GM19463 (cell line): ENCODE measurements around the gene ELMO3.

Experiments used
- ATAC-seq: cut with Tn5 transposase; IDR thresholded peaks from one replicate; pipeline ENCODE4 v1.9.1; 2021; ENCODE audit warnings: mild to moderate bottlenecking, moderate library complexity; ENCODE audit not compliant: unreplicated experiment

Gene ELMO3

DNA sequence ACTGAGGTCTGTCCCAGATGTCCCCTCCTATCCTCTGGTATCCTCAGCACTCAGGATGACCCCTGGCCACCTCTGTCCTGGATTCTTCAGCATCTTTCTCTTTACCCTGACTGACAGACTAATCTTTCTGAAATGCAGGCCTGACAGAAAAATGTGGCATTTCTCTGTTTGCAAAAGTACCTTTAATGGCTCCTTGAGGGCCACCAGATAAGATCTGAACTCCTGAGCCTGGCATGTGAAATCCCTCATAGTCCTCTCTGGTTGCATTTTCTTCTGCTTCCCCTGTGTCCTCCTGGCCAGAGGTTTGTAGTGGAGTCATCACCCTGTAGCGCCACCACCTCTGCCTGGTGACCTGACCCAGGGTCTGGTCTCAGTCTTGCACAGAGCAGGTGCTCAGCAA is 2.0 kb upstream of the ELMO3 start:
- no peak for ATAC-seq

DNA sequence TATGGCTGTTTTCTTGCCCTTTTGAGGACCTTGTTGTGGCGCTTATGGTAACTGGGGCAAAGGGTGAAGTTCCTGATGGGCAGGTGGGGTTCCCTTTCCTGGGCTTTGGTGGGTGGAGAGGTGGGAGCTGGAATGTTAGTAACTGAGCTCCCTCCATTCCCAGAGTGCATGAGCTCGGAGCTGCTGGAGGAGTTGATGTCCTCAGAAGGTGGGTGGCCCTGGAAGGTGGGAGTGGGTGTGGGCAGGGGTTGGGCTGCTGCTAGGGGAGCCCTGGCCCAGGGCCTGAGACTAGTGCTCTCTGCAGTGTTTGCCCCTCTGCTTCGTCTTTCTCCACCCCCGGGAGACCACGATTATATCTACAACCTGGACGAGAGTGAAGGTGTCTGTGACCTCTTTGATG is 1.2 kb upstream of the ELMO3 start:
- no peak for ATAC-seq

DNA sequence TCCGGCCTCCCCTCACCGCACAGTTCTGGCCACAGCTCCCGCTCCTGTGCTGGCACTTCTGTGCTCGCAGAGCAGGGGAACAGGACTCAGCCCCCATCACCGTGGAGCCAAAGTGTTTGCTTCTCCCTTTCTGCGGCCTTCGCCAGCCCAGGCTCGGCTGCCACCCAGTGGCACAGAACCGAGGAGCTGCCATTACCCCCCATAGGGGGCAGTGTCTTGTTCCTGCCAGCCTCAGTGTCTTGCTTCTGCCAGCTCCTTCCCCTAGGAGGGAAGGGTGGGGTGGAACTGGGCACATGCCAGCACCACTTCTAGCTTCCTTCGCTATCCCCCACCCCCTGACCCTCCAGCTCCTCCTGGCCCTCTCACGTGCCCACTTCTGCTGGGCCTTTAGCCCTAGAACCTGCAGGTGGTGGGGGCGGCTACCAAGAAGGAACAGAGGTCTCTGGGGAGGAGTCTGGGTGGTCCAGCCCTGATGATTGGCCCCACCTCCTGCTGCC is 645 bp upstream of the ELMO3 start:
- ATAC-seq = no peak

DNA sequence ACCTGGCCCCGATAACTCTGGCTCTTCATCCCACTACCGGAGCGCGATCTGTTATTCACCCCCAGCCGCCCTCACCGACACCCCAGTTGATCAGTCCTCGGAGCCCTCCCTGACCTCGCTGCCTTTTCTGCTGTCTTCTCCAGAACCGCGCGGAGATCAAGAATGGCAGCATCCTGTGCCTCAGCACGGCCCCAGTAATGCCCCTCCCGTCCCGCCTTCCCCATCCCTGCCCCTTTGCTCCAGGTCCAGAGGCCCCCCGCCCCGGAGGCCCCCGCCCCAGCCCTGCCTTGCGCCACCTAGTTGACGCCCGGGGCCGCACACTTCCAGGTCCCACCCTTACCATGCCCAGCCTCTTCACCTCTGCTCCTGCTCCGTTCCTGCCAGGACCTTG is 872 bp downstream of the ELMO3 start:
- ATAC-seq = no peak

DNA sequence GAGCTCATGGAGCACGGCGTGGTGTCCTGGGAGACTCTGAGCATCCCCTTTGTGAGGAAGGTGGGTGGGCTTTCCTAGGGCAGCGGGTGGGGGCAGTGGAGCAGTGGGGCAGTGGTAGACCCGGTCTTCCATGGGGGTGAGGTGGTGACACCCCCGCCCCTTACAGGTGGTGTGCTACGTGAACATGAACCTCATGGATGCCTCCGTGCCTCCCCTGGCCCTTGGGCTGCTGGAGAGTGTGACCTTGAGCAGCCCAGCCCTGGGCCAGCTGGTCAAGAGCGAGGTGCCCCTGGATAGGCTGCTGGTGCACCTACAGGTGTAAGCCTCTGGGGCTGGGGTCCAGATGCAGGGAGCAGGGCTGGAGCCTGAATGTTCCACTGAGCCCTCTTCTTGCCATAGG is 1.6 kb downstream of the ELMO3 start:
- no peak for ATAC-seq

DNA sequence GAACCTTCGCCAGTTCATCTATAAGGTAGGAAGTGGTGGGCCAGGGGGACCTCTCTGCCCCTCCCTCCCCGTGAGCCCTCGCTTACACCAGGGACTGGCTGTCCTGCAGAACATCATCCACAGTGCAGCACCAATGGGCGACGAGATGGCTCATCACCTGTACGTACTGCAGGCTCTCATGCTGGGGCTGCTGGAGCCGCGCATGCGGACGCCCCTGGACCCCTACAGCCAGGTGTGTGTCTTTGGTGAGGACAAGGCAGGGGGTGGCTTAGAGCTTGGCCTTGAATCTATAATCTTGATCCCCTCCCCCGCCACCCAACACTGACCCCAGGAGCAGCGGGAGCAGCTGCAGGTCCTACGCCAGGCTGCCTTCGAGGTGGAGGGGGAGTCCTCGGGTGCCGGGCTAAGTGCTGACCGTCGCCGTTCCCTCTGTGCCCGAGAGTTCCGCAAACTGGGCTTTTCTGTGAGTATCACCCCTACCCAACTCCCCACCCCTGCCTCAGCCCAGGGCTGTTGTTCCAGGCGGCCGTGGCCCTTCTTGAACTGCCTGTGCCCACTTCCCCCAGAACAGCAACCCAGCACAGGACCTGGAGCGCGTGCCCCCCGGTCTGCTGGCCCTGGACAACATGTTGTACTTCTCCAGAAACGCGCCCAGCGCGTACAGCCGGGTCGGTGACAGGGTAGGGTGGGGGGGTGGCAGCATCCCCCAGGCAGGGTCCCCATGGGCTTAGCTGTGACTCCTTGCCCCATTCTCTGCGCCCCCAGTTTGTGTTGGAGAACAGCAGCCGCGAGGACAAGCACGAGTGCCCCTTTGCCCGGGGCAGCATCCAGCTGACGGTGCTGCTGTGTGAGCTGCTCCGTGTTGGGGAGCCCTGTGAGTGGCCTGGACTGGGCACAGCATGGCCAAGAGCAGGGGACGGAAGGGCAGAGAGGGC is 2.7 kb downstream of the ELMO3 start:
- no peak for ATAC-seq

DNA sequence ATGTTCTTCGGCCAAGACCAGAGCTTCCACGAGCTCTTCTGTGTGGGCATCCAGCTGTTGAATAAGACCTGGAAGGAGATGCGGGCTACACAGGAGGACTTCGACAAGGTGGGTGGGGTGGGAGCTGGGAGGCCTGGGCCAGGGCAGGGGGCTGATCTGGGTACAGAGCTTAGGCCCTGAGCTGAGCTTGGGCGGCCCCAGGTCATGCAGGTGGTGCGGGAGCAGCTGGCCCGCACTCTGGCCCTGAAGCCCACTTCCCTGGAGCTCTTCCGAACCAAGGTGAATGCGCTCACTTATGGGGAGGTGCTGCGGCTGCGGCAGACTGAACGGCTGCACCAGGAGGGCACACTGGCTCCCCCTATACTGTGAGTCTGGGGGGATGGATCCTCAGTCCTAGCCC is 3.5 kb downstream of the ELMO3 start:
- no peak for ATAC-seq

DNA sequence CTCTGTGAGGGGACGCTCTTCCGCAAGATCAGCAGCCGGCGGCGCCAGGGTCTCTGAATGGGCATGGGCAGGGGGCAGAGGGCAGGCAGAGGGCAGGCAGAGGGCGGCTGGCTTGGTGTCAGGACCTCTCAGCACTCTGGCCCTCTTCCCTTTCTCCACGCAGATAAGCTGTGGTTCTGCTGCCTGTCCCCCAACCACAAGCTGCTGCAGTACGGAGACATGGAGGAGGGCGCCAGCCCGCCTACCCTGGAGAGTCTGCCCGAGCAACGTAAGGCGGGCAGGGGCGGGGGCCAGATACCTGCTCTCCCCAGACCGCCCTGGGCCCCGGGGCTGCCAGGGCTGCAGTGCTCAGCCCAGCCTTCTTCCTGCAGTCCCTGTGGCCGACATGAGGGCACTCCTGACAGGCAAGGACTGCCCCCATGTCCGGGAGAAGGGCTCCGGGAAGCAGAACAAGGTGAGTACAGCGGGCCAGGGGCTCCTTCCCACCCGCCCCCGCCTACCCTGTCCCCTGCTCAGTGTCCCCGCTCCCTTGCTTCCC is 4.1 kb downstream of the ELMO3 start:
- ATAC-seq = no peak

DNA sequence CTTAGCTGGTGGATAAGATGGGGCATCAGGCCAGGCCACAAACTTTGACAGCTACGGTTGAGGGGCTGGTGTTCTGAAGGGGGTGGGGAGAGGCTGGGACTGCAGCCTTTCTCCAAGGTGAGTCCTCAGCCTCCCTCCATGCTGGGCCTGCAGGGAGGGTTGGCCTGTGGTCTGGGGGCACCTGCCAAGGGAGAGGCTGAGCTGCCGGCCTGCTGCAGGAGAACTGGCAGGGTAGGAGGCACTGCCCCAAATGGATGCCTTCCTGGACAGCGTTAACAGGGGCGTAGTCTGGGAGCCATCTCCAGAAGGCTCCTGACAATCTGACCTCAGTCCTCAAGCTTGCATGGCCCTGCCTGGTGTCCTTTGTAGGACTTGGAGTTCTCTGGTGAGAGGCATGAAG is 5.1 kb downstream of the ELMO3 start:
- ATAC-seq = no peak

DNA sequence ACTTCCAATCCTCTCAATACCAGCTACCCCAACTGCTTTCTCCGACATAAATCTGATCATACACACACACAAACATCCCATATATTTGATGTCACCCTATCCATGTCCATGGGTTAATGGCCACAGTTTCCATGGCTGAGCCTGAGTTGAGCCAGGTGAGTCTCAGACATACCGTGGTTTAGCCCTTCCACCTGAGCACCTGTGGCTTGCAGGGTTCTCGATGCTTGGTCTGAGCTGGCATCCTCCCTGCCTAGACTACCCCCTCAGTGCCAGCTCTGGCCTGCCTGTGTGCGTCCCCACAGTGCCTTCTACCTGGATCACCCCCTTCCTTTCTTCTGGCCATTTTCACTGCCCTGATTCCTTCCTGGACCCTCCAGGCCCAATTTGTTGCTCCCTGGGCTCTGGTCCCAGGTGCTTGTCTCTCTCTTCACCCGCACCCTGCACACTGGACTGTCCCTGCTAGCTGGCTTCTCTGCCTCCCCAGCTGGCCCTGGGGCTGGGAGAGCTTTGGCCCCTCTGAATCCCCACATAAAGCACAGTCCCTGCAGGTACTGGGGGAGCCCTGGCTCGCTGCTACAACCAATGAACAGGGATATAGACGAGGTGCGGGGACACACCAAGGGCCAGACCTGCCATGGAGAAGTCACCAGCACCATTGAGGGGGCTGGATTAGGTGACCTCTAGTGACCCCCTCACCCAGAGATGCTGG is 7.4 kb downstream of the ELMO3 start:
- no peak for ATAC-seq

DNA sequence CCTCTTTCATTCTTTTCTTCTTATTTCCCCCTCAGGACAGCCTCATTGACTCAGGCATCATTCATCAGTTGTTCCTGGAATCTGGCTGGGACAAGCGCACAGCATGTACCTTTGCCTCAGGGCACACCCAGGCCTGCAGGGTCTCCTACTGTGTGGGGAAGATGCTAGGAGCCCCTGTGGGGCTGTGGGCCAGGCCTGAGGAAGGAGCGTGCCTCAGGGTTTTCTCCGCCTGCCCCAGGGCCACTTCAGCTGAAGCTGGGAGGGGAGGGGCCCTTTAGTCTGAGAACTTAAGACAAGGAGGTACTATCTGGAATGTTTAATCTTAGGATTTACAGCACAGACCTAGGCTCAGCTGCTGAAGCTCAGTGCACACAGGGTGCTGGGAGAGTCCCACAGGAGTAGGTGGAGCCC is 7.9 kb downstream of the ELMO3 start:
- ATAC-seq = no peak

DNA sequence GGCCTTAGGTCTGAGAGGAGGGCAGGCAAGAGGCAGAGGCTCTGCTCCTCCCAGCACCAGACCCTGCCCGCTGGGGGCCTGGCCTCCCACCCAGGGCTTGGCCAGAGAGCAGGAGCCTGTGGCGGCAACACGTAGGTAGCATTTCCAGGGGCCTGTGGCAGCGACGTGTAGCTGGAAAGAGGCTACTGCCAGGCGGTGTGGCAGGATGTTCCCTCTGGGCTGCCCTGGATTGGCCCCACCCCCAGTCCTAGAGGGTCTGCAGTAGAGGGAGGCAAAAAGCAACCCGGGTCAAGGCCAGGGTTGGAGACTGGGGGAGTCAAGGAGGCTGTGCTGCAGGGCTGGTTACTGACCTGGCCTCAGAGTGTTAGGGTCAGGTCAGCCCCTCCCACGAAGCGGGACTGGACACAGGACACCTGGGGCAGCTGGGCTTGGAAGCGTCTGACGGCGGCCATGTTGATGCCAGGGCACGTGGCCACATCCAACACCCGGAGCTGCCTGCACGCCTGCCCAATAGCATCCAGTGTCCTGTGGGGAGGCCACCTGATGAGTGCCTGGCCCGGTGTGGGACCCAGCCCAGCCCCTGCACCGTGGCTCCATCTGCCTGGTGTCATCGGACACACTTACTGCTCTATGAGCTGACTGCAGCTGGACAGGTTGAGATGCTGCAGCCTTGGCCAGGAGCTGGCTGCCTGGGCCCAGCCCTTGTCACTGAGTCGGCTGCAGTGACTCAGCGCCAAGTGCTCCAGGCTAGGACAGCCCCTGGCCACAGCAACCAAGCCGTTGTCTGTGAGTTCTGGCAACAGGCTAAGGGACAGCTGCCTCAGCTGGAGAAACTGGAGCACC is 8.5 kb downstream of the ELMO3 start:
- ATAC-seq = no peak

DNA sequence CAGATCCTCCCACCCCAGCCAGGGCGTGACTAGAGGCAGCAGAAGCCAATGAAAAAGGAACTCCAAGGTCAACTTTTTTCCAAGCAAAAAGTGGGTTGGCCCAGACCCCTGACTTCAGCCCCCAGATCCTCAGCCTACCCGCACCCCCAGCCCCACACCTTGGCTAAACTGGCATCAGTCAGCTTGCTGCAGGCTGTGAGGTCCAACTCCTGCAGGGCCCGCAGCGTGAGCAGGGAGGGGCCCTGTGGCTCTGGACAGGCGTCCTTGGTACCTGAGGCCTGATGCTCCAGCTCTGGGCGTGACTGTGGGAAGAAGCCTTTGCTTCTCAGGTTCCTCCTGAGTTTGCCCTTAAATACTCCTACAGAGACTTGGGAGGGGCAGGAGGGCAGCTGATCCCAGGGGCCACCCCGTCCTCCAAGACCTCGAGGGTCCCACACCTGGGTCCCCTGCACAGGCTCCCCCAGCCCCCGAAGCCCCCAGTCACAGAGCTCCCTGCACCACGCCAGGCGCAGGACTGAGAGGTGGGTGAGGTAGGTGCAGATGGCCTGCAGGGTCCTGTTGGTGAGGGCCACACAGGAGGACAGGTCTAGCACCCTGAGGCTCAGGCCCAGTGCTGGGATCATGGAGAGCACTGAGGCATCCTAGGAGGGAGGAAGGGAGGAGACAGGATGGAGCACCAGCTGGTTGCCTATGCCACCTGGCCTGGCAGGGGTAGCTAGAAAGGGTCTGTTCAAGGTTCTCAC is 9.4 kb downstream of the ELMO3 start:
- no peak for ATAC-seq

DNA sequence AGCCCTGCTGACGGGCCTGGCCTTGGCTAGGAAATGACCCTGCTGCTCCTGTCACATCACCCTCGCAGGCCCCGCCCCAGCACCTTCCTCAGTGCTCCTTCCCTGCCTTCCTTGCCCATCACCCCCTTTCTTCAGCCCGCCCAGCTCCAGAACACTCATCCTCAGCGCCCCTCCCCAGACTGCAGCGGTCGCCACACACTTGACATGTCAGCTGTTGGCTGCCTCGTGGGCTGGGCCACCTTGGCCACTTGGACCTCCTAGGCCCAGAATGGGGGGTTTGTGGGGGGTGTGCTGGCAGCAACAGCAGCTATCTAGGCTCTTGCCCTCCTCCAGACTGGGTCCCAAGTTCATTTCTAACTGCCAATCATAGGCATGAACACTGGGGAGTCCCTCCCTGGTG is 10.6 kb downstream of the ELMO3 start:
- no peak for ATAC-seq

DNA sequence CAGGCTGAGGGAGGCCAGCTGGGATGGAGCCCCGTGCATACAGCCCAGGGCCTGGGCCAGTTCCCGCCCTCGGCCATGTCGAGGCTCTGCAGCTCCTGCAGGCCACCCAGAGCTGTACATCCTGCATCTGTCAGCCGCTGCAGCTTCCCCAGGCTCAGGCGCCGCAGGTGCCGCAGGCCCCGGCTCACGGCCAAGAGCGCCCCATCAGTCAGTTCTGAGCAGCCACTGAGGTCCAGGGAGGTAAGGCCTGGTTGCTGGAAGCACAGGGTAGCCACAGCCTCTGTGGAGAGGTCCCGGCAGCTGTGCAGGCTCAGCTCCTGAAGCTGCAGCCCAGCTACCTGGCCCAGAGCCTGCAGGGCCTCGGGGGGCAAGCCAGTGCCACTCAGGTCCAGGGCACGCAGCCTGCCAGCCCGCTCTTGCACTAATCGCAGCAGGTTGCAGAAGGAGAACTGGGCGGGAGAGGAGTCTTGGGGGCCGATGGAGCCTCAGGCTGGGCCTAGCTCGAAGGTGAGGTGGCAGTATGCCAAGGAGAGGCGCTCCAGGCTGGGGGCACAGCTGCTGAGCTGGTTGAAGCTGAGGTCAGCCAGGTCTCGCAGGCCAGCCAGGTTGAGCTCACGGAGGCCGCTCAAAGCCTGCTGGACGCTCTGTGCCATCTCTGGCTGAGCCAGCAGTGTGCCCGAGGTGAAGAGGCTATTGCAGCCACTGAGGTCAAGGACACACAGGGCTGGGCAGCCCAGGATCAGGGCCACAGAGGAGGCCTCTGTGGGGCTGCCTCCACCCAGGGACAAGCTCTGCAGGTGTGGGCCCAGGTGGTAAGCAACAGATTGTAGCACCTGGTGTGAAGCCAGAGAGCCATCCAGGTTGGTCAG is 11.4 kb downstream of the ELMO3 start:
- ATAC-seq = no peak

DNA sequence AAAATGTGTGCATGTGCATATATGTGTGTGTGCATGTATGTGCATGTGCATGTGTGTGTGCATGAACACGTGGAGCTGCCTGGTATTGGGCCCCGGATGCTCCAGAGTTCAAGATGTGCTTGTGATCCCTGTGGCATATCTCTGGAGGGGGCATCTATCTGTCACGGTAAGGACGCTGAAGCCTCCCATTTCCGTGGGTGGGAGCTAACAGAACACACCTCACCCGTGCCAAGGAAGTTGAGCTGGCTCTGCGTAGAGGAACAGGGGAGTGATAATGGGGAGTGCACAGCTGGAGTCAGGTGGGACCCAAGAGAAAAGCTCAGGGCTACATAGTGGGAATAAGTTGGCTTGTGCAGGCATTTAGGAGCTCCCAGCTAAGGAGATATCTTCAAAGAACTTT is 12.7 kb downstream of the ELMO3 start:
- no peak for ATAC-seq

DNA sequence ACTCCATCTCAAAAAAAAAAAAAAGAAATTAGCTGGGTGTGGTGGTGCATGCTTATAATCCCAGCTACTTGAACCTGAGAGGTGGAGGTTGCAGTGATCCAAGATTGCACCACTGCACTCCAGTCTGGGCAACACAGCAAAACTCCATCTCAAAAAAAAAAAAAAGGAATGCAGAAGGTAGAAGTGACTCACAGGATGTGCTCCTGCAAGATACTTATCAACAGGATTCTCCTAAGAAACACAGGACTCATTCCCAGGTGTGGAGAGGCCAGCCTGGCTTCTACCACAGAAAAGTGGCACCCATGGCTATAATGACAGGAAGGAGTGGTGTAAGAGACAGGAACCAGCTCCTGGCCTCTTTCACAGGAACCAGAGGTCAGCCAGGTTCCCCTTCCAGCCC is 13.8 kb downstream of the ELMO3 start:
- no peak for ATAC-seq

DNA sequence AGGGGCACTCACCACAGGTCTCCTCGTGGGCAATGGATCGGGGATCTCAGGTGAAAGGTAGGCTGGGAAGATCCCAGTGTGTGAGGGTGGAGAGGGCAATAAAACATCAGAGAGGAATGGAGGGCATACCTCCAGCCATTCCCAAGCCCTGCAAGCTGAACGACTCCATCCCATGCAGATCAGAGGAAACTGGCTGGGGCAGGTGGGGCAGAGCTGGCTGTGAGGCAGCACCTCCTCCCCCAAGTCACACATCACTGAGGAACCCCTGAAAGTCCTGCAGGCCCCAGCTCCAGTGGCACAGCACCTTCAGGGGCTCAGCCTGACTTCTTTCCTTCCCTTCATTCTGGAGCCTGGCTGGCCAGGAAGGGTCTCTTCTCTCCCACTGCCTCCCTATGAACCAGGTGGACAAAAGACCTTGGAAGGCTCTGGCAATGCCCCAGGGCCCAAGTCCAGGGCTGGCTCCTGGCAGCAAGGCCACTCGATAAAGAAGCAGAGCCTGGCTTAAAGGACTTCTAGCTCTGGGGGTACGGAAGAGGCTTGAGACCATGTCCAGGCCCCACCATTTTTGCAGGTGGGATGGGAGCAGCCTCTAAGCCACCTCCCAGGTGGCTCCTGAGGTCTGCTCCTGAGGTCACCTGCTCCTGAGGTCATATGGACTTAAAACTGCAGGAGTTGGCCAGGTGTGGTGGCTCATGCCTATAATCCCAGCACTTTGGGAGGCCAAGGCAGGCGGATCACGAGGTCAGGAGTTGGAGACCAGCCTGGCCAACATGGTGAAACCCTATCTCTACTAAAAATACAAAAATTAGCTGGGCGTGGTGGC is 14.5 kb downstream of the ELMO3 start:
- ATAC-seq = no peak
